Fibroblast of lung (primary cell): ENCODE measurements around the gene TNS3.

Source experiments
- CTCF ChIP-seq, 2 donors: IDR thresholded peaks in 1 of 2; conservative IDR thresholded peaks in 1 of 2; 1 replicate in 1 of 2; 2 replicates in 1 of 2; pipeline ENCODE4 v1.5.1; 2011 to 2012; ENCODE audit warnings: low read length in 2 of 2, control low read depth in 1 of 2, inconsistent platforms in 1 of 2, low read depth in 1 of 2, mild to moderate bottlenecking in 1 of 2
- EZH2 ChIP-seq: IDR thresholded peaks from 2 replicates; pipeline ENCODE4 v1.5.1; 2012; ENCODE audit warnings: low read length, control low read depth, mild to moderate bottlenecking; ENCODE audit errors: missing control alignments

GRCh38 chr7:47390914-47391313 lies 191.0 kb downstream of the TNS3 start:
- TF ChIP-seq CTCF (conservative IDR thresholded peaks at IDR 0.05 in 1 of 2, IDR thresholded peaks at IDR 0.05 in 1 of 2; ENCODE audit: low read depth in 1 of 2, low read length in 2 of 2) (no peak), EZH2 (no peak)
